Endothelial cell of umbilical vein (primary cell): Measurements from ENCODE around the gene SPINT2. TPM values are rescaled to one million over a fixed set of nuclear protein-coding genes. Genes with fewer than 3 reads are reported as not detected.
A peak's percentile ranks its signal among the peaks of the same experiment; 100 is the strongest.
"Not testable (repeated sequence)": the region's sequence is repeated elsewhere in the genome, so short reads cannot be mapped to it uniquely, and the experiment has no call there.

Experiments
- BruUV-seq: library from RNA; stranded (reverse); fragments of 400-500 nt; replicated peaks from 2 replicates; lab custom pipeline; 2021; lab: Mats Ljungman, UMichigan
- CTCF ChIA-PET: fragments of 300-600, 350-600 bp; sonication (Branson Sonifier 250); formaldehyde crosslinking; loops from one replicate; lab custom pipeline; 2021; ENCODE audit warnings: antibody characterized with exemption, inconsistent platforms; lab: Charles Lee
- POLR2A ChIA-PET: fragments of 300-600, 350-600 bp; sonication (Branson Sonifier 250); formaldehyde crosslinking; loops from one replicate; lab custom pipeline; 2021; ENCODE audit warnings: antibody characterized with exemption, inconsistent platforms; lab: Charles Lee
- DNase-seq: peaks from one replicate; pipeline ENCODE4 v3.0.0-alpha.2; 2011; ENCODE audit warnings: low read depth, low spot score
- FAIRE-seq: peaks from 2 replicates; lab custom pipeline; 2011; peaks lifted over from hg19 to GRCh38; lab: Jason Lieb, UNC
- H2AFZ ChIP-seq: 2 replicates; pipeline ENCODE4 v1.6.0; 2012; ENCODE audit warnings: low read depth, low read length, control low read depth, inconsistent platforms
- H3K27ac ChIP-seq: 2 replicates; pipeline ENCODE4 v1.5.1; 2011; ENCODE audit warnings: low read depth, mild to moderate bottlenecking, control low read depth, low read length, moderate library complexity; ENCODE audit not compliant: insufficient read depth
- H3K27me3 ChIP-seq, 2 experiments: 2 replicates each; pipeline versions ENCODE4 v1.6.0 to v1.6.1; 2011; ENCODE audit warnings: low read length in 2 of 2, mixed read lengths in 1 of 2; ENCODE audit not compliant: control insufficient read depth in 2 of 2, insufficient read depth in 2 of 2
- H3K36me3 ChIP-seq, 2 experiments: 2 replicates in 1 of 2; 3 replicates in 1 of 2; pipeline ENCODE4 v1.5.1; 2011; ENCODE audit warnings: low read length in 2 of 2, mild to moderate bottlenecking in 1 of 2, moderate library complexity in 1 of 2; ENCODE audit not compliant: control insufficient read depth in 2 of 2, insufficient read depth in 2 of 2; ENCODE audit errors: extremely low read depth in 1 of 2
- H3K4me1 ChIP-seq: 3 replicates; pipeline ENCODE4 v1.5.1; 2011; ENCODE audit warnings: mild to moderate bottlenecking, low read length; ENCODE audit not compliant: control insufficient read depth, insufficient read depth; ENCODE audit errors: extremely low read depth
- H3K4me2 ChIP-seq: 2 replicates; pipeline ENCODE4 v1.6.1; 2011; ENCODE audit warnings: low read length, control low read depth, mixed read lengths; ENCODE audit not compliant: insufficient read depth
- H3K4me3 ChIP-seq, 3 experiments: fragments of 200-600 bp in 1 of 3; sonication (generic), shearing (Covaris generic) in 1 of 3; replicated peaks in 1 of 3; 2 replicates each; pipeline ENCODE4 v1.5.1; 2011 to 2016; ENCODE audit warnings: control low read depth in 3 of 3, low read length in 3 of 3, mild to moderate bottlenecking in 2 of 3, inconsistent platforms in 1 of 3, low read depth in 1 of 3, moderate library complexity in 1 of 3; ENCODE audit not compliant: insufficient read depth in 1 of 3
- H3K79me2 ChIP-seq: 2 replicates; pipeline ENCODE4 v1.6.0; 2012; ENCODE audit warnings: low read length, inconsistent platforms; ENCODE audit not compliant: control insufficient read depth, insufficient read depth
- H3K9ac ChIP-seq: replicated peaks from 2 replicates; pipeline ENCODE3; 2011; ENCODE audit warnings: low read length, control low read depth; ENCODE audit not compliant: insufficient read depth; ENCODE audit errors: extremely low read depth
- H3K9me1 ChIP-seq: replicated peaks from 3 replicates; pipeline ENCODE4 v1.6.0; 2011; ENCODE audit warnings: mild to moderate bottlenecking, low read length; ENCODE audit not compliant: control insufficient read depth, insufficient read depth; ENCODE audit errors: extremely low read depth
- H3K9me3 ChIP-seq: replicated peaks from 2 replicates; pipeline ENCODE4 v1.5.1; 2012; ENCODE audit warnings: low read length, inconsistent platforms; ENCODE audit not compliant: control insufficient read depth, insufficient read depth
- H4K20me1 ChIP-seq: replicated peaks from 2 replicates; pipeline ENCODE3; 2011; ENCODE audit warnings: mild to moderate bottlenecking, low read length; ENCODE audit not compliant: control insufficient read depth, insufficient read depth; ENCODE audit errors: extremely low read depth
- JUN ChIP-seq: IDR thresholded peaks from 2 replicates; pipeline ENCODE4 v1.6.1; 2011; ENCODE audit warnings: borderline replicate concordance, low read depth; ENCODE audit not compliant: insufficient read length, insufficient read depth
- POLR2AphosphoS5 ChIP-seq: IDR thresholded peaks from 2 replicates; pipeline ENCODE4 v1.6.1; 2012; ENCODE audit warnings: low read depth, mild to moderate bottlenecking, control low read depth, low read length, moderate library complexity; ENCODE audit not compliant: insufficient read depth
- dilution Hi-C: fragments of 300-500 bp; cut with MboI; formaldehyde crosslinking; loops from one replicate; pipeline ENCODE4 v1.15.0; 2019; ENCODE audit warnings: low sequenced_read_pairs; ENCODE audit not compliant: extremely low pct_ligation_motif_present
- intact Hi-C: fragments of 100-400 bp; cut with micrococcal nuclease; formaldehyde crosslinking; loops from one replicate; pipeline ENCODE4 v1.10.0; 2022
- polyA plus RNA-seq, 4 experiments: library from polyadenylated mRNA; depleted of rRNA in 3 of 4; stranded (reverse) in 3 of 4; unstranded in 1 of 4; fragments of >200 nt; gene quantifications; 2 replicates each; pipeline versions ENCODE4 v1.2.1 to v1.2.3, GENCODE V29; 2011 to 2012; ENCODE audit warnings: missing spikeins in 1 of 4
- total RNA-seq: library from RNA; stranded (reverse); gene quantifications from 2 replicates; pipeline ENCODE4 v1.2.3, GENCODE V29; 2021
- TF ChIP-seq, protein P1 (sequence below), 2 donors: IDR thresholded peaks; 1 replicate in 1 of 2; 2 replicates in 1 of 2; pipeline ENCODE4 v1.5.1; 2011; ENCODE audit warnings: low read length in 2 of 2, mild to moderate bottlenecking in 2 of 2, moderate library complexity in 2 of 2, control low read depth in 1 of 2, inconsistent platforms in 1 of 2, low read depth in 1 of 2; ENCODE audit not compliant: insufficient read depth in 1 of 2; ENCODE audit errors: extremely low read depth in 1 of 2
- TF ChIP-seq, protein P2 (sequence below): IDR thresholded peaks from 2 replicates; pipeline ENCODE4 v1.6.1; 2011; ENCODE audit not compliant: insufficient read depth, insufficient read length

SPINT2 gene
- total and polyA plus RNA-seq, 2 donors (not counting 3 experiments of a cell fraction or from before 2014, with no cell fraction given): 28.9 to 46.6 TPM

DNA sequence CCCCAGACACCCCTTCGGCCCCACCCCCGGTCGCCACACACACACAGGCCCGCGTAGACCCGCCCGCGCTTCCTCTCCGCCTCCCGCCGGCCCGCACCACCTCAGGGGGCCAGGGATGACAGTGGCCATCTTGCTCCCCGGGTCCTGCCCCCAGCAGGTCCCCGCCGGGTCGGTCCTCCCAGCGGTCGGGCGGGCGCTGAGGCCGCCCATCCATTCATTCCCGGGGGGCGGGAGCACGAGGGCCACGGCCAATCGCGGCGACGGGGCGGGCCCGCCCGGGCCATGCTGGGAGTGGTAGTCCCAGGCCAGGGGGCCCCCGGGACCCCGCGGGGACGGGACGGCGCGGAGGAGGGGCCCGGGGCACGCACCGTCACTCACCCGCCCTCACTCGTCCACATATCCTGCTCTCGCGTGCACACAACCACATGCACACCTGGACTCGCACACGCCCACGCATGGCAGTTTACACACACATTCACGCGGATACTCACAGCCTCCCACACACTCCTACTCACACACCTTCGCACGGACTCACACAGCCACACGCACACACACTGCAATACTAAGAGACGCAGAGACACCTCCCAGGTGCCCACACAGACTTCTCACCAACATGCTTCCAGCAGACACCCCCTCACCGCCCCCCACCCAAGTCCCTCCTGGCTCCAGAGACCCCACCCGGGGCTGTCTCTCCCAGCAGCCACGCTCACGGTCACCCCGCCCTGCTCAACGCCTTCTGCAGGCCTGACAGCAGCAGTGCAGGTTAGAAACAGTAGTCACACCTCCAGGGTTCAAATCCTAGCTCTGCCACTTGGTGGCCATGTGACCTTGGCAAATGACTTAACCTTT is 40.1 kb upstream of the SPINT2 start, which contains the start of gene DPF1:
Gene DPF1 (minus strand): TSS at position 209 of the 849 bp plus-strand sequence. CDS start 80 bp downstream, at position 129.
- dilution Hi-C loops: no loop called here
- TF ChIP-seq, protein P1, sequence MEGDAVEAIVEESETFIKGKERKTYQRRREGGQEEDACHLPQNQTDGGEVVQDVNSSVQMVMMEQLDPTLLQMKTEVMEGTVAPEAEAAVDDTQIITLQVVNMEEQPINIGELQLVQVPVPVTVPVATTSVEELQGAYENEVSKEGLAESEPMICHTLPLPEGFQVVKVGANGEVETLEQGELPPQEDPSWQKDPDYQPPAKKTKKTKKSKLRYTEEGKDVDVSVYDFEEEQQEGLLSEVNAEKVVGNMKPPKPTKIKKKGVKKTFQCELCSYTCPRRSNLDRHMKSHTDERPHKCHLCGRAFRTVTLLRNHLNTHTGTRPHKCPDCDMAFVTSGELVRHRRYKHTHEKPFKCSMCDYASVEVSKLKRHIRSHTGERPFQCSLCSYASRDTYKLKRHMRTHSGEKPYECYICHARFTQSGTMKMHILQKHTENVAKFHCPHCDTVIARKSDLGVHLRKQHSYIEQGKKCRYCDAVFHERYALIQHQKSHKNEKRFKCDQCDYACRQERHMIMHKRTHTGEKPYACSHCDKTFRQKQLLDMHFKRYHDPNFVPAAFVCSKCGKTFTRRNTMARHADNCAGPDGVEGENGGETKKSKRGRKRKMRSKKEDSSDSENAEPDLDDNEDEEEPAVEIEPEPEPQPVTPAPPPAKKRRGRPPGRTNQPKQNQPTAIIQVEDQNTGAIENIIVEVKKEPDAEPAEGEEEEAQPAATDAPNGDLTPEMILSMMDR (IDR thresholded peaks at IDR 0.05; ENCODE audit: extremely low read depth in 1 of 2, insufficient read depth in 1 of 2, low read depth in 1 of 2, low read length in 2 of 2): peak in 1 of 2 donors; percentile 6
- peak; percentile 63 for TF ChIP-seq POLR2AphosphoS5
- TF ChIP-seq, protein P2, sequence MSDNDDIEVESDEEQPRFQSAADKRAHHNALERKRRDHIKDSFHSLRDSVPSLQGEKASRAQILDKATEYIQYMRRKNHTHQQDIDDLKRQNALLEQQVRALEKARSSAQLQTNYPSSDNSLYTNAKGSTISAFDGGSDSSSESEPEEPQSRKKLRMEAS: no peak
- no peak for TF ChIP-seq JUN
- intact Hi-C loops: loop anchor here (1.0 to 10.0 kb wide), 2 partner anchors 219 to 326 kb away; no protein-coding TSS in a partner anchor
- DNase-seq (peak; percentile 61), FAIRE-seq (peak; percentile 93)
- H3K27ac ChIP-seq: no peak within 1 kb of the TSS
- H3K9me1 ChIP-seq: no peaks in the 10 kb centered on the region
- no TSS peak for BruUV-seq
- H3K9me3 ChIP-seq: no peaks in the 10 kb centered on the region
- H3K79me2 ChIP-seq: no peaks in the 10 kb centered on the region
- H3K36me3 ChIP-seq: no peaks in the 10 kb centered on the region
- ChIA-PET CTCF (interaction anchor here (1.1 to 3.6 kb wide), 6 partner anchors 9 to 326 kb away, joined by 3 to 28 read pairs (median 10); no protein-coding TSS in a partner anchor), POLR2A (no interaction called here)
- peak within 1 kb of the TSS; percentile 61 for H3K4me2 ChIP-seq
- H2AFZ ChIP-seq: peak within 1 kb of the TSS; percentile 53
- H3K27me3 ChIP-seq: peaks cover 2 to 8% of the 10 kb centered on the region in 2 experiments
- H4K20me1 ChIP-seq: no peaks in the 10 kb centered on the region
- H3K4me3 ChIP-seq: peak within 1 kb of the TSS; percentile 6 to 60 (median 31)
- peaks cover 12% of the 10 kb centered on the region for H3K4me1 ChIP-seq
- no peak within 1 kb of the TSS for H3K9ac ChIP-seq

DNA sequence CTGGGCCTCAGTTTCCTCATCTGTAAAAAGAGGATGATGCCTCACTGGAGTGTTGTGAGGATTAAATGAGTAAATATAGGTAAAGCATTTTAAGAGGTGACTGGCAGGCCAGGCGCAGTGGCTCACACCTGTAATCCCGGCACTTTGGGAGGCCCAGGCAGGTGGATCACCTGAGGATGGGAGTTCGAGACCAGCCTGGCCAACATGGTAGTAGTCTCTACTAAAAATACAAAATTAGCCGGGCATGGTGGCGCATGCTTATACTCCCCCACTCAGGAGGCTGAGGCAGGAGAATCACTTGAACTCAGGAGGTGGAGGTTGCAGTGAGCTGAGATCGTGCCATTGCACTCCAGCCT is 39.5 kb upstream of the SPINT2 start:
- H4K20me1 ChIP-seq, H3K4me2 ChIP-seq, H3K9me3 ChIP-seq, H3K9ac ChIP-seq, DNase-seq, POLR2A ChIA-PET, H3K79me2 ChIP-seq, H3K4me3 ChIP-seq, BruUV-seq, H3K36me3 ChIP-seq, dilution Hi-C loops, FAIRE-seq, H2AFZ ChIP-seq, H3K27me3 ChIP-seq, H3K9me1 ChIP-seq, H3K27ac ChIP-seq: not testable (repeated sequence)
- CTCF ChIA-PET: interaction anchor here (0.8 to 3.6 kb wide), 10 partner anchors 10 to 327 kb away, joined by 3 to 28 read pairs (median 4); partner anchors contain the start of genes CATSPERG and GGN
- intact Hi-C loops: loop anchor here (1.0 to 10.0 kb wide), 2 partner anchors 220 to 327 kb away; no protein-coding TSS in a partner anchor
- peaks cover 12% of the 10 kb centered on the region for H3K4me1 ChIP-seq
